Measurements from ENCODE around the gene CMSS1.

CMSS1 gene

GRCh38 chr3:100120012-100120411 lies 302.4 kb downstream of the CMSS1 start:
- H3K36me3 ChIP-seq (ENCODE audit: control insufficient read depth, insufficient read depth, low read length): no peaks in the 10 kb centered on the region
- H3K27ac ChIP-seq (ENCODE audit: low read length): no peak overlapping the region
- H3K4me1 ChIP-seq (ENCODE audit: control insufficient read depth, insufficient read depth, low read length): no peaks in the 10 kb centered on the region; the same call in 1 of the 2 replicates
- H3K4me3 ChIP-seq (ENCODE audit: low read length): no peak overlapping the region
- no peaks in the 10 kb centered on the region for H3K27me3 ChIP-seq (ENCODE audit: control insufficient read depth, insufficient read depth, low read length)
- no CpG with 5 or more reads among the region's 1 CpG for WGBS (ENCODE audit: insufficient coverage, insufficient read length)
- no peaks in the 10 kb centered on the region for H3K9me3 ChIP-seq (ENCODE audit: control insufficient read depth, insufficient read depth, low read length)
- no peak for DNase-seq (ENCODE audit: low read depth, low spot score)

DNA sequence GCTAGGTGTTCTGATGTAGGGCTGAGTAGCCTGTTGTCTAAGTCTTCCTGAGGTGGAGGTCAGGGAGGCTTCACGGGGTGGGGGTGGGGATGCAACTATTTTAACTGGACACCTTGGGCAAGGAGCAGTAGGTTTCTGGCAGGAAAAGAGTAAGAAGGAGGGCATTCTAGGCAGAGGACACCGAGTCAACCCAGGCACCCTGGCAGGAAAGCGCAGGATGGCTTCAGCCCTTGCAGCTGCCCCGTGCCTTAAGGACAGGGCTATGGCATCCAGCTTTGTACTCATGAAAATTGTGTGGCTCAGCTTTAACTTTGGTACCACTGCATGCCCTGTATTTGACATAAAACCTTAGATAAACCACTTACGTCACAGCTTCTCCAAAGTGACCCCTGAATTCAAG lies 303.0 kb downstream of the CMSS1 start:
- H3K9me3 ChIP-seq (ENCODE audit: control insufficient read depth, insufficient read depth, low read length): no peaks in the 10 kb centered on the region
- WGBS (ENCODE audit: insufficient coverage, insufficient read length): no CpG with 5 or more reads among the region's 5 CpGs
- H3K4me3 ChIP-seq (ENCODE audit: low read length): no peak overlapping the region
- no peak for DNase-seq (ENCODE audit: low read depth, low spot score)
- H3K27ac ChIP-seq (ENCODE audit: low read length): no peak overlapping the region
- H3K27me3 ChIP-seq (ENCODE audit: control insufficient read depth, insufficient read depth, low read length): no peaks in the 10 kb centered on the region
- H3K36me3 ChIP-seq (ENCODE audit: control insufficient read depth, insufficient read depth, low read length): no peaks in the 10 kb centered on the region
- no peaks in the 10 kb centered on the region; the same call in 1 of the 2 replicates for H3K4me1 ChIP-seq (ENCODE audit: control insufficient read depth, insufficient read depth, low read length)

DNA sequence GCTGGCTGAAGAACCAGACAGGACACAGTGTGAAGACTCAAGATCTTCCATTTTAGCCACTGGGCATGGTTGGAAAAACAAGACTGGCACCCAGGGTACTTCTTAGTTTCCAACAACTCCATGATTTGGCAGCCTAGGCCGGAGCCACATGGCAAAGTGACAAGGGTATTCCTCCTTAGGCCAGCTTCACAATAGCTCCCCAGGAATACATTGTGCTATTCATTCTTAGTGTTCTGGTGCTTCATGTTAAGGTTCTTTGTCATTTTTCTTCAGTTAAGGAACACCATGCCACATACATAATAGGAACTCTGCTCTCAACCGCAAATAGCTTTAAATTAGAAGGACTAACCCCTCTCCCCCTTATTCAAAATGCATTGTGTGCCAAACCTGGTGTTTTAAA lies 304.7 kb downstream of the CMSS1 start:
- WGBS (ENCODE audit: insufficient coverage, insufficient read length): no CpG with 5 or more reads among the region's 2 CpGs
- H3K27ac ChIP-seq (ENCODE audit: low read length): no peak overlapping the region
- no peak for DNase-seq (ENCODE audit: low read depth, low spot score)

DNA sequence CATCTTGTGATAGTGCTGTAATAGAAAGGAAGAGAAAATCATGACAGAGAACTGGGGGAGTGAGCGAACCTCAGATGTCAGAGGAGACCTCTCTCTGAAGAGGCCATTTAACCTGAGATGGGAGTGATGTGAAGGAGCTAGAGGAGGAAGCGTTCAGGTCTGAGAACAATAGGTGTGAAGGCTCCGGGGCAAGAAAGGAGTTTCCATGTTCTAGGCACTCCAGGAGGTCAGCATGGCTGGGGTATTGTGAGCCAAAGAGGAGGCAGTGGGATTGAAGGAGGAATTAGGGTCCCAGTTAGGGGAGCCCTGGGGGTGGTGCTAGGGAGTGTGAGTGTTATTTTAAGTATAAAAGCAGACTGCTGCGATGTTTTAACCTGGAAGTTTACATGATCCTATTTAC lies 305.4 kb downstream of the CMSS1 start:
- Histone ChIP-seq H3K9me3 (ENCODE audit: control insufficient read depth, insufficient read depth, low read length) (no peaks in the 10 kb centered on the region), H3K27ac (ENCODE audit: low read length) (no peak overlapping the region), H3K27me3 (ENCODE audit: control insufficient read depth, insufficient read depth, low read length) (no peaks in the 10 kb centered on the region), H3K4me3 (ENCODE audit: low read length) (no peak overlapping the region), H3K4me1 (ENCODE audit: control insufficient read depth, insufficient read depth, low read length) (no peaks in the 10 kb centered on the region; the same call in 1 of the 2 replicates), H3K36me3 (ENCODE audit: control insufficient read depth, insufficient read depth, low read length) (no peaks in the 10 kb centered on the region)
- no peak for DNase-seq (ENCODE audit: low read depth, low spot score)
- WGBS (ENCODE audit: insufficient coverage, insufficient read length): no CpG with 5 or more reads among the region's 4 CpGs

More for the DNA sequence above, 304.7 kb downstream of the CMSS1 start:
- no peaks in the 10 kb centered on the region for H3K36me3 ChIP-seq (ENCODE audit: control insufficient read depth, insufficient read depth, low read length)
- no peaks in the 10 kb centered on the region for H3K27me3 ChIP-seq (ENCODE audit: control insufficient read depth, insufficient read depth, low read length)
- no peak overlapping the region for H3K4me3 ChIP-seq (ENCODE audit: low read length)
- no peaks in the 10 kb centered on the region for H3K9me3 ChIP-seq (ENCODE audit: control insufficient read depth, insufficient read depth, low read length)
- no peaks in the 10 kb centered on the region; the same call in 1 of the 2 replicates for H3K4me1 ChIP-seq (ENCODE audit: control insufficient read depth, insufficient read depth, low read length)

GRCh38 chr3:100124201-100124761 lies 306.6 kb downstream of the CMSS1 start:
- WGBS (ENCODE audit: insufficient coverage, insufficient read length): no CpG with 5 or more reads among the region's 5 CpGs
- Histone ChIP-seq H3K4me3 (ENCODE audit: low read length) (no peak overlapping the region), H3K27ac (ENCODE audit: low read length) (no peak overlapping the region), H3K4me1 (ENCODE audit: control insufficient read depth, insufficient read depth, low read length) (no peaks in the 10 kb centered on the region; the same call in 1 of the 2 replicates), H3K9me3 (ENCODE audit: control insufficient read depth, insufficient read depth, low read length) (no peaks in the 10 kb centered on the region), H3K27me3 (ENCODE audit: control insufficient read depth, insufficient read depth, low read length) (no peaks in the 10 kb centered on the region), H3K36me3 (ENCODE audit: control insufficient read depth, insufficient read depth, low read length) (no peaks in the 10 kb centered on the region)
- DNase-seq (ENCODE audit: low read depth, low spot score): no peak

- H3K4me1 ChIP-seq (ENCODE audit: control insufficient read depth, insufficient read depth, low read length): no peaks in the 10 kb centered on the region; the same call in 1 of the 2 replicates
- H3K27ac ChIP-seq (ENCODE audit: low read length): no peak overlapping the region
- DNase-seq (ENCODE audit: low read depth, low spot score): no peak
- no peaks in the 10 kb centered on the region for H3K9me3 ChIP-seq (ENCODE audit: control insufficient read depth, insufficient read depth, low read length)
- H3K36me3 ChIP-seq (ENCODE audit: control insufficient read depth, insufficient read depth, low read length): no peaks in the 10 kb centered on the region
- H3K27me3 ChIP-seq (ENCODE audit: control insufficient read depth, insufficient read depth, low read length): no peaks in the 10 kb centered on the region
- H3K4me3 ChIP-seq (ENCODE audit: low read length): no peak overlapping the region
- WGBS (ENCODE audit: insufficient coverage, insufficient read length): no CpG with 5 or more reads among the region's 5 CpGs
These were observed 307.7 kb downstream of the CMSS1 start for GRCh38 chr3:100125161-100125938.

GRCh38 chr3:100127792-100128191 lies 310.1 kb downstream of the CMSS1 start:
- Histone ChIP-seq H3K4me3 (ENCODE audit: low read length) (no peak overlapping the region), H3K27ac (ENCODE audit: low read length) (no peak overlapping the region), H3K36me3 (ENCODE audit: control insufficient read depth, insufficient read depth, low read length) (no peaks in the 10 kb centered on the region), H3K4me1 (ENCODE audit: control insufficient read depth, insufficient read depth, low read length) (no peaks in the 10 kb centered on the region), H3K27me3 (ENCODE audit: control insufficient read depth, insufficient read depth, low read length) (no peaks in the 10 kb centered on the region), H3K9me3 (ENCODE audit: control insufficient read depth, insufficient read depth, low read length) (no peaks in the 10 kb centered on the region)
- no peak for DNase-seq (ENCODE audit: low read depth, low spot score)
- no CpG with 5 or more reads among the region's 2 CpGs for WGBS (ENCODE audit: insufficient coverage, insufficient read length)

DNA sequence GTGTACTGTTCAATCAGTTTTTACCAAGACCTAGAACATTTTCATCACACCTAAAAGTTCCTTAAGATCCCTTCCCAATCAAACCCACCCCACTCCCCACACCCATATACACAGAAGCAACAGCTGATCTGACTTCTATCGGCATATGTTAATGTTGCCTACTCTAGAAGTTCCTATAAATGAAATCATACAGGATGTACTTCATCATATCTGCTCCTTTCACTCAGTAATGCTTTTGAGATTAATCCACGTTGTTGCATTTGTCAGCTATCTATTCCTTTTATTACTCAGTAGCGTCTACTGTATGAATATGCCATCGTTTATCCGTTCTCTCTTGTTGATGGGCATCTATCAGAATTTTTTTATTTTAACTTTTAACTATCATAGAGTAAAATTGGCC lies 310.9 kb downstream of the CMSS1 start:
- no peaks in the 10 kb centered on the region for H3K27me3 ChIP-seq (ENCODE audit: control insufficient read depth, insufficient read depth, low read length)
- H3K9me3 ChIP-seq (ENCODE audit: control insufficient read depth, insufficient read depth, low read length): no peaks in the 10 kb centered on the region
- WGBS (ENCODE audit: insufficient coverage, insufficient read length): no CpG with 5 or more reads among the region's 5 CpGs
- no peak for DNase-seq (ENCODE audit: low read depth, low spot score)
- H3K27ac ChIP-seq (ENCODE audit: low read length): no peak overlapping the region
- H3K4me1 ChIP-seq (ENCODE audit: control insufficient read depth, insufficient read depth, low read length): no peaks in the 10 kb centered on the region
- H3K4me3 ChIP-seq (ENCODE audit: low read length): no peak overlapping the region
- H3K36me3 ChIP-seq (ENCODE audit: control insufficient read depth, insufficient read depth, low read length): no peaks in the 10 kb centered on the region

DNA sequence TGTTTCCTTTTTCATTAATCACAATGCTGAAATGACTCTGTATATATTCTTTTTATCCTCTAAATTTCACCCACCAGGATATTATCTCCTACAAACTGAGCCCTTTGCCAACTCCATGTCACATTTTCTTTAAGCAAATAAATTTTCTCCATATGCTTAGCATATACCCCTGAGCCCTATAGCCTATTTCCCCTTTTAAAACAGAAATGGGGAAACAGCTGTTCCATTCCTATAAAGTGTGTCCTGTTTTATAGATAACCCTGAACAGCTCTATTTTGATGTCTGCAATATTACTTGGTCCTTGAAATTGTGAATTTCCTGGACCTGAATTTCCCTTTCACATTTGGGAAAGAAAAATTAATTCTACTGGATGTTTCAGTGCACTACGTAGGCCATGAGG lies 312.3 kb downstream of the CMSS1 start:
- Histone ChIP-seq H3K27ac (ENCODE audit: low read length) (no peak overlapping the region), H3K36me3 (ENCODE audit: control insufficient read depth, insufficient read depth, low read length) (no peaks in the 10 kb centered on the region), H3K4me1 (ENCODE audit: control insufficient read depth, insufficient read depth, low read length) (no peaks in the 10 kb centered on the region), H3K4me3 (ENCODE audit: low read length) (no peak overlapping the region), H3K27me3 (ENCODE audit: control insufficient read depth, insufficient read depth, low read length) (no peaks in the 10 kb centered on the region), H3K9me3 (ENCODE audit: control insufficient read depth, insufficient read depth, low read length) (no peaks in the 10 kb centered on the region)
- no peak for DNase-seq (ENCODE audit: low read depth, low spot score)
- WGBS (ENCODE audit: insufficient coverage, insufficient read length): no CpG with 5 or more reads among the region's 1 CpG

DNA sequence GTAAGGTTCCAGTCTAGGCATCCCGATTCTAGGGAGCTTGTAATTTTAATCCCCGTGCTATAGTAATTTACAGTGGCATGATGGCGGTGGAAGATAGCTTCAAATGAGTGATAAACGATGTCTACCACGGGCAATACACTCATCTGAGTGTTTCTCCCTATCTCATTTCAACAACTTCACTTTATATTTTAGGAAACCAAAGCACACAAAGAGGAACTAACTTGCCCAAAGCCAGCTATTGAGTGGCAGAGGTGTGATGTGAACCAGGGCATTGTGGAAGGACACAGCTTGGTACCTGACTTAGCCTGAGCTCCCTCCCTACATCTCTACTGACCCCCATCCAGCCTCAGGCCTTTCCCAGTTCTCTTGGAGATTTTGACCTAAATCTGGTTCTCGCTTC lies 313.6 kb downstream of the CMSS1 start:
- Histone ChIP-seq H3K4me3 (ENCODE audit: low read length) (no peak overlapping the region), H3K36me3 (ENCODE audit: control insufficient read depth, insufficient read depth, low read length) (no peaks in the 10 kb centered on the region), H3K27me3 (ENCODE audit: control insufficient read depth, insufficient read depth, low read length) (no peaks in the 10 kb centered on the region), H3K4me1 (ENCODE audit: control insufficient read depth, insufficient read depth, low read length) (no peaks in the 10 kb centered on the region), H3K9me3 (ENCODE audit: control insufficient read depth, insufficient read depth, low read length) (no peaks in the 10 kb centered on the region), H3K27ac (ENCODE audit: low read length) (no peak overlapping the region)
- WGBS (ENCODE audit: insufficient coverage, insufficient read length): no CpG with 5 or more reads among the region's 6 CpGs
- no peak for DNase-seq (ENCODE audit: low read depth, low spot score)

- Histone ChIP-seq H3K4me1 (ENCODE audit: control insufficient read depth, insufficient read depth, low read length) (no peaks in the 10 kb centered on the region), H3K27ac (ENCODE audit: low read length) (no peak overlapping the region), H3K4me3 (ENCODE audit: low read length) (no peak overlapping the region), H3K27me3 (ENCODE audit: control insufficient read depth, insufficient read depth, low read length) (no peaks in the 10 kb centered on the region), H3K9me3 (ENCODE audit: control insufficient read depth, insufficient read depth, low read length) (no peaks in the 10 kb centered on the region), H3K36me3 (ENCODE audit: control insufficient read depth, insufficient read depth, low read length) (no peaks in the 10 kb centered on the region)
- no CpG with 5 or more reads among the region's 1 CpG for WGBS (ENCODE audit: insufficient coverage, insufficient read length)
- no peak for DNase-seq (ENCODE audit: low read depth, low spot score)
These were observed 319.3 kb downstream of the CMSS1 start for GRCh38 chr3:100136921-100137320.

Data from iPS DF 6.9 (cell line).